Cardiac fibroblast (primary cell): ENCODE measurements around the gene GGACT.

Experiments
- DNase-seq, 2 donors: peaks; one replicate each; pipeline versions ENCODE4 v3.0.0 to v3.0.0-alpha.2; 2010; ENCODE audit warnings: low read depth in 2 of 2
- H3K4me3 ChIP-seq, 2 donors: replicated peaks in 1 of 2; 1 replicate in 1 of 2; 2 replicates in 1 of 2; pipeline ENCODE4 v1.5.1; 2011; ENCODE audit warnings: low read depth in 2 of 2, low read length in 2 of 2, mild to moderate bottlenecking in 2 of 2, moderate library complexity in 1 of 2
- CTCF ChIP-seq: IDR thresholded peaks from one replicate; pipeline ENCODE4 v1.5.1; 2011; ENCODE audit warnings: low read depth, mild to moderate bottlenecking, low read length, inconsistent platforms

GGACT gene

DNA sequence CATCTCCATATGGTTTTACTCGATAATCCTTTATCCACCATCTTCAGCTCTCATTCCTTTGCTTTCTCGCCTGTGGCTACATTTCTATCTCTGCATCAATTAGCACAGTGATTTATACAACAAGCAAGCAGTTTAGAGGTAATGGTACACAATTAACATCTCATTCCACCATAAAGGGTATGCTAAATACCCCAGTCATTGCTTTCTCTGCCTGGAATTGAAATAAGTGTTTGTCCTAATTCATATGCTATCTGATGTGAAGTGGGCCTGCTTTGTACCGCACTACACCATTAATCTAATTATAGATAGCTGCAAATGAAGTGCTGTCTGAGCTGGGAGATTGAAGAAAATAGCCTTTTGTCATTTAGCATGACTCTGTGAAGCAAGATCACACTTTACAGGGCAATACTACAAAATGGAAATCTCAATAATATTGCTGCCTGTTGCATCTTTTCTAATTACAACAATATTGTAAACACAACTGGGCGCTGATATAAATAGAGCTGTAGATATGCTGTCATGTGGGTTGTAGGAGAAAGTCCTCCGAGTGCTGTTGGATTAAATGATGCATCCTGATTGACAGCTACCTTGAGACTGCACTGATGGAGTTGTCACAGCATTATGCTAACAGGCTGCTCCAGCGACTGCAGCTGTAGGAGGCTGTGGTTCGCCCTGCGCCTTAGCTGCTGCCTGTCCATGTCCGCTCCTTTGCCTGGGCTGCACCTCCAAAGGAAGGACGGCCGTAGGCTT lies 78.2 kb downstream of the GGACT start:
- TF ChIP-seq CTCF = no peak
- H3K4me3 ChIP-seq = no peak overlapping the region
- no peak for DNase-seq

GRCh38 chr13:100508996-100509395 lies 79.6 kb downstream of the GGACT start:
- TF ChIP-seq CTCF = no peak
- no peak overlapping the region for H3K4me3 ChIP-seq
- no peak for DNase-seq

DNA sequence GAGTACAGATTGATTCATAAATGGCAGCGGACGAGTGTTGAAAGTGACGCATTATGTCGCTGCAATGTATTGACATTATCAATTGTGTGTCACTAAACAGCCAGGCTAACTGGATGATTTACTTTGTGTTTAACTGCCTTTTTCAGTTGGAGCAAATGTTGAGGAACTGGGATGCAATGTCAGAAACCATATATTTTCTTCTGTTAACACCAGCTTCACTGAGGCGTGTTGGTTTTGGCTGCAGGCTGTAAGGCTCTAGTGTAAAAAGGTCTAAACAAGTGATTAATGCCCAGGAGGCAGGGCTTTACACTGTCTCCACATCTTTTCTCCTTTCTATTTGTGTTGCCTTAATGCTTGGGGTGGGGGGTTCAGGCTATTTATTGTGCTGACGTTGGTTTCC lies 80.1 kb downstream of the GGACT start:
- no peak for DNase-seq
- no peak overlapping the region for H3K4me3 ChIP-seq
- TF ChIP-seq CTCF = no peak

GRCh38 chr13:100506600-100507422 lies 81.8 kb downstream of the GGACT start:
- H3K4me3 ChIP-seq = no peak overlapping the region
- no peak for DNase-seq
- no peak for TF ChIP-seq CTCF

DNA sequence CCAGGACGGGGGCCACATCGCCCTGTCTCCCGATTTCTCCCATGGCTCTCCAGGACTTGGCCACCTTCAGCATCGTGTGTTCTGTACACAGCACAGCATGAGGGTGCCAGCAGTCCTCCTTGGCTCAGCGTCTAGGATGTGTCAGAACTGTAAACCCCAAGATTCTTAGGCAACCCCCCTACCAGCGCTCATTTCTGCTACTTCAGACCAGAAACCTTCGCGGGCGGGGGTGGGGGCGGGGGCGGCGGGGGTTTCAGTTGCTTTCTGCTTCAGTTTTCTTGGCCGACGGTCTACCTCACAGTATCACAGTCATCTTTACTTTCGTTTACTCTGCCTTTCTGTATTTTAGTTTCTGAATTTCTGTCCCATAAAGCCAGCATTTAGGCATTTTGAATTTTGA lies 82.4 kb downstream of the GGACT start:
- DNase-seq = no peak

GRCh38 chr13:100503622-100504021 lies 85.0 kb downstream of the GGACT start:
- TF ChIP-seq CTCF = no peak
- no peak for DNase-seq
- H3K4me3 ChIP-seq = no peak overlapping the region

More for the DNA sequence above, 82.4 kb downstream of the GGACT start:
- no peak for TF ChIP-seq CTCF
- H3K4me3 ChIP-seq = no peak overlapping the region
